Tibial artery (tissue), 4 donors: ENCODE data around the gene DIPK1B.

Experiments used
- DNase-seq, 2 donors: peaks; one replicate each; pipeline ENCODE4 v3.0.0-alpha.2; 2019
- H3K27ac ChIP-seq, 2 donors: fragments of 200-600 bp; sonication (generic) in 1 of 2; 1 replicate in 1 of 2; 2 replicates in 1 of 2; pipeline ENCODE4 v1.5.1; 2018 to 2019; ENCODE audit warnings: mild to moderate bottlenecking in 1 of 2
- H3K27me3 ChIP-seq, 2 donors: fragments of 200-600 bp; sonication (generic) in 1 of 2; one replicate each; pipeline versions ENCODE4 v1.5.1 to v1.6.0; 2016 to 2019
- H3K36me3 ChIP-seq, 3 donors: fragments of 200-600 bp; sonication (generic) in 2 of 3; one replicate each; pipeline ENCODE4 v1.5.1; 2016 to 2019; ENCODE audit warnings: mild to moderate bottlenecking in 2 of 3
- H3K4me1 ChIP-seq, 4 donors: fragments of 200-600 bp; sonication (generic) in 2 of 4; 1 replicate in 3 of 4; 2 replicates in 1 of 4; pipeline ENCODE4 v1.5.1; 2016 to 2019
- H3K4me3 ChIP-seq, 2 donors: fragments of 200-600 bp; sonication (generic) in 1 of 2; 1 replicate in 1 of 2; 2 replicates in 1 of 2; pipeline ENCODE4 v1.5.1; 2018 to 2019; ENCODE audit warnings: mild to moderate bottlenecking in 2 of 2
- H3K9me3 ChIP-seq, 3 donors: fragments of 200-600 bp; sonication (generic) in 1 of 3; one replicate each; pipeline ENCODE4 v1.5.1; 2016 to 2019
- CTCF ChIP-seq, 2 experiments: fragments of 200-600 bp in 1 of 2; fragments of 450-650 bp in 1 of 2; IDR thresholded peaks; one replicate each; pipeline ENCODE4 v1.5.1; 2017 to 2019; ENCODE audit warnings: antibody characterized with exemption in 2 of 2, mild to moderate bottlenecking in 1 of 2, moderate library complexity in 1 of 2
- intact Hi-C: fragments of 100-400 bp; cut with DNase I; formaldehyde crosslinking; loops from one replicate; pipeline ENCODE4 v1.15.0; 2023; ENCODE audit warnings: low total_unique reads

The DIPK1B gene

GRCh38 chr9:136672431-136673087 is 39.8 kb upstream of the DIPK1B start:
- no peak for DNase-seq
- intact Hi-C loops = no loop called here
- H3K4me1 ChIP-seq = peaks cover 0 to 6% (median 0%) of the 10 kb centered on the region in 4 donors
- no peak overlapping the region for H3K4me3 ChIP-seq
- no peak for TF ChIP-seq CTCF (IDR thresholded peaks at IDR 0.05)
- H3K9me3 ChIP-seq = no peaks in the 10 kb centered on the region
- H3K27me3 ChIP-seq = peaks cover 0 to 46% of the 10 kb centered on the region in 2 donors
- H3K27ac ChIP-seq = no peak overlapping the region
- peaks cover 0 to 44% (median 33%) of the 10 kb centered on the region in 3 donors for H3K36me3 ChIP-seq

GRCh38 chr9:136673088-136673974 is 39.0 kb upstream of the DIPK1B start:
- Histone ChIP-seq H3K4me1 (peaks cover 0 to 6% (median 0%) of the 10 kb centered on the region in 4 donors), H3K36me3 (peaks cover 0 to 44% (median 33%) of the 10 kb centered on the region in 3 donors), H3K27me3 (peaks cover 0 to 38% of the 10 kb centered on the region in 2 donors), H3K27ac (no peak overlapping the region), H3K4me3 (no peak overlapping the region), H3K9me3 (no peaks in the 10 kb centered on the region)
- DNase-seq = no peak
- no peak for TF ChIP-seq CTCF (IDR thresholded peaks at IDR 0.05)
- intact Hi-C loops = no loop called here

- intact Hi-C loops = no loop called here
- peaks cover 0 to 30% of the 10 kb centered on the region in 2 donors for H3K27me3 ChIP-seq
- DNase-seq = no peak
- H3K36me3 ChIP-seq = peaks cover 0 to 44% (median 33%) of the 10 kb centered on the region in 3 donors
- H3K4me1 ChIP-seq = peaks cover 0 to 10% (median 0%) of the 10 kb centered on the region in 4 donors
- TF ChIP-seq CTCF (IDR thresholded peaks at IDR 0.05) = no peak
- no peak overlapping the region for H3K4me3 ChIP-seq
- H3K9me3 ChIP-seq = no peaks in the 10 kb centered on the region
- H3K27ac ChIP-seq = no peak overlapping the region
These were observed 38.2 kb upstream of the DIPK1B start for GRCh38 chr9:136673975-136674785.

GRCh38 chr9:136674786-136675349 is 37.5 kb upstream of the DIPK1B start:
- no peak overlapping the region for H3K27ac ChIP-seq
- H3K36me3 ChIP-seq = peaks cover 0 to 44% (median 33%) of the 10 kb centered on the region in 3 donors
- H3K27me3 ChIP-seq = peaks cover 0 to 23% of the 10 kb centered on the region in 2 donors
- intact Hi-C loops = no loop called here
- no peak for DNase-seq
- no peaks in the 10 kb centered on the region for H3K9me3 ChIP-seq
- H3K4me1 ChIP-seq = peaks cover 0 to 12% (median 0%) of the 10 kb centered on the region in 4 donors
- no peak overlapping the region for H3K4me3 ChIP-seq
- TF ChIP-seq CTCF (IDR thresholded peaks at IDR 0.05) = no peak
